Panc1 (cell line): ENCODE data around the gene CD101.

Experiments
- REST ChIP-seq, 2 experiments: IDR thresholded peaks; 2 replicates each; pipeline ENCODE4 v1.6.1; 2011 to 2012; ENCODE audit warnings: low read depth in 2 of 2, control low read depth in 1 of 2, low read length in 1 of 2, mild to moderate bottlenecking in 1 of 2, moderate library complexity in 1 of 2; ENCODE audit not compliant: insufficient read depth in 1 of 2
- SIN3A ChIP-seq: IDR thresholded peaks from 2 replicates; pipeline ENCODE4 v1.6.1; 2012; ENCODE audit warnings: low read depth, mild to moderate bottlenecking, low read length, moderate library complexity, borderline replicate concordance; ENCODE audit not compliant: insufficient read depth
- TCF7L2 ChIP-seq: IDR thresholded peaks from 2 replicates; pipeline ENCODE4 v1.6.1; 2011; ENCODE audit warnings: mild to moderate bottlenecking, low read depth, low read length, inconsistent platforms

- TF ChIP-seq SIN3A (no peak), TCF7L2 (no peak), REST (IDR thresholded peaks at IDR 0.05; ENCODE audit: insufficient read depth in 1 of 2, low read depth in 2 of 2, low read length in 1 of 2) (no peak)
These were observed 9.8 kb downstream of the CD101 start for GRCh38 chr1:117011334-117011733.
